ENCODE data around the gene XKR7.

The XKR7 gene

DNA sequence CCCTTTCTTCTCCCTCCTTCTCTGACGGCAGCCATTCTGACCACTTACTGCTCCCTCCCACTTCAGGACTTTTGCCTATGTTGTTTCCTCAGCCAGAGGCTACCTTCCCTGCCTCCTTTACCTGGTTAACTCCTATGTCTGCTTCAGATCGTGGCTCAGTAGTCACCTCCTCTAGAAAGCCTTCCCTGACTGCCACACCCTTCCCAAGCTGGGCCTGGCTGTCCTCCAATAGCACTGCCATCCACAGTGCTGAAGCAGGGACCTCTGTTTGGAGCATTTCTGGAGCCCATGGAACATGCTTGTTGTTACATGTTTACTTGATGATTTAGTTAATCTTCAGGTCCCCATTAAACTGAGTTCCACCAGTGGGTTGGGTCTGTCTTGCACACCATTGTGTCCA is 13.8 kb downstream of the XKR7 start:
- no peak for DNase-seq

GRCh38 chr20:31984981-31985471 is 17.1 kb downstream of the XKR7 start:
- no peak for DNase-seq

DNA sequence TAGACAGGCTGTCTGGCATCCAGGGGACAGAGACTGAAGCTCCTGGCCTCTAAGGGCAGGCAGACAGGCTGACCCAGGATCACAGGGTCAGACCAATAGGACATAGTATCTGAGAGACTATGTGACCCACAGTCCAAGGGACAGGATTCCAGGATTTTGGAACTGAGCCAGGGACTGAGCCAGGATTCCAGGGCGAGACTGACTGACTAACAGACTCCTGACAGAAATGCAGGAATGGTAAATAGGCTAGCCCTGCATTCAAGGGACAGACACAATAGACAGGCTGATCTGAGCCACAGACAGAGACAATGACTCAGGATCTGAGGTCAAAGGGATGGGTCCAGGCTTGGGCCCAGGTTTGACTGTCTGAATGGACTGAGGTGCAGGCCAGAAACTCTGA is 19.8 kb downstream of the XKR7 start:
- no peak for DNase-seq

DNA sequence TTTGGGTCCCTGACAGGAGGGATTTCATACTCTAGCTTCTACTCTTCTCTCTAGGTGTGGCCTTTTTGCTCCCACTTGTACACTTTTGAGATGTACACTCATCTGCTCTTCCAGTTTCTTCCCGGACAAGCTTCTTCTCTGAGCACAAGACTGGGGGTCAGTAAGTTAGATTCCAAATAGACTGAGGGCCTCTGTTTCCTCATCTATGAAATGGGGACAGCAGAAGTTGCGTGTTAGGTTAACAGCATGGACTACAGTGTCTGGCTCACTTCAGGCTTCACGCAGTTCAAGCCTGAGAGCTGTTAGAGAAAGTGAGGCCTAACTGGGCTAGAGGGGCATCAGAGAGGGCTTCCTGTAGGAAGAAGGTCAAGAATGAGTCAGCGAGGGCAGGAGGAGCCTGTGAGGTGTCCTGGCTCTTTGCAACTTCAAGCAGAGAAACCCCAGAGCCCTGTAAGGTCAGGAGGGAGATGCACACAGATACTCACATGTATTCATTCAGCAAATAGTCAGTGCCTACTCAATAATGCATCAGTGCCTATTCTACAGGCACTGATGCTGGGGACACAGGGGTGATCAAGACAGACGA is 20.6 kb downstream of the XKR7 start:
- no peak for DNase-seq

GRCh38 chr20:31989030-31989645 is 21.2 kb downstream of the XKR7 start:
- no peak for DNase-seq

DNA sequence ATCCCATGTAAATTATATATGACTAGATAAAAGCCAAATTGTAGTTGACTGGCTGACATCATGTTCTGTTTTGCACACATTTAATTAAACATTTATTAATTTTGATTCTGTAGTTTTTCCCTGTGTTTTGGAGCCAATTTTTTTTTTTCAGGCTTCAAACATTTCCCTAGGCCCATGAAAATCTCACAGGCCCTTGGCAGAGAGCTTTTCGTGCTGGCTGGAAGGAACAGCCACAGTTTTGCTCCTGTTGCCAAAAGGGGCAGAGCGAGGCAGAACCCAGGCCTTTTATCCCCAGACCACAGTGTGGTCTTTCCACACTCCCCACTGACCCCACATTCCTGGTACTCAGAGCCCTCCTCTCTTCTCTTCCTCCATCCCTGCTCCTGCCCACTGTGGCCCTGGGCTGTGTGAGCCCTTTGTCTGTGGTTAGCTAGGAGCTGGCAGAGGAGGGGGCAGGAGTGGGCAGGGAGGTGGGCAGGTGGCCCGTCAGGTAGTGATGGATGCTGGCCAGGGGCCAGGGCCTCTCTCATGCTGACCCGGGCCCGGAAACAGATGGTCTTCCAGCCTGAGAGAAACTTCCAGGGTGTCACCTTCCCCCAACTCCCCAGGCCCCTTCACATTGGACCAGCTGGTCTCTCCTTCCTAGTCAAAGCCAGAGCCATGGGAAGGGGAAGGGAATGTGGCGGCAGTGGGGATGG is 22.8 kb downstream of the XKR7 start:
- no peak for DNase-seq

DNA sequence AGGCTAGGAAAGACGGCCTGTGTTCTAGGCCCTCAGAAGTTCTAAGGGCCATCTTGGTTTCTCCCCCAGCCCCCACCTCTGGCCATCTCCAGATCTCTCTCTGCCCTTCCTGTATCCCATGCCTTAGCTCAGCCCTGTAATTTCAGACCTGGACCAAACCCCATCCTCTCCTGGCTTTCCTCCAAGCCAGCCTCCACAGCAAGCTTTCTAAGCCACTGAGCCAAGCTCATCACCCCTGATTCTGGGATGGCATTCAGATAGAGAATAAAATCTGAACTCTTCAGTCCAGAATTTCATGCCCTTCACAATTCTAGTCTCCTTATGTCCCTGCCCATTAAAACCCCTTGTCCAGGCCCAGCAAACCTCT is 23.4 kb downstream of the XKR7 start:
- no peak for DNase-seq

DNA sequence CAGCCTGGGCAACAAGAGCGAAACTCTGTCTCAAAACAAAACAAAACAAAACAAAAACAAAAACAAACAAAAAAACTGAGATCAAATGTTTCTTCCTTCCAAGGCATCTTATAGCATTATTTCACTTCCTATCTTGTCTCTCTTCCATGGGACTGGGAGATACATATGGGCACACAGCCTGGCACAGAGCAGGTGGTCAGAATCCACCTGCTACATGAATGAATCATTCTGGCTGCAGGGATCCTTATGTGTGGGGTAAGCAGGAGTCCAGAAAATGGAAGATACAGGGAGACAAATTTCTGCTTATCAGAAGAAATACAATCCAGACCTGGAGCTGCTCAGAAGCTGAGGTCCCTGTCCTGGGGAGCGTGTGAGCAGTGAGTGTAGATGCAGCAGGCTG is 24.1 kb downstream of the XKR7 start:
- no peak for DNase-seq

- DNase-seq: no peak
Measured at GRCh38 chr20:31996996-31997395, 29.0 kb downstream of the XKR7 start.

DNA sequence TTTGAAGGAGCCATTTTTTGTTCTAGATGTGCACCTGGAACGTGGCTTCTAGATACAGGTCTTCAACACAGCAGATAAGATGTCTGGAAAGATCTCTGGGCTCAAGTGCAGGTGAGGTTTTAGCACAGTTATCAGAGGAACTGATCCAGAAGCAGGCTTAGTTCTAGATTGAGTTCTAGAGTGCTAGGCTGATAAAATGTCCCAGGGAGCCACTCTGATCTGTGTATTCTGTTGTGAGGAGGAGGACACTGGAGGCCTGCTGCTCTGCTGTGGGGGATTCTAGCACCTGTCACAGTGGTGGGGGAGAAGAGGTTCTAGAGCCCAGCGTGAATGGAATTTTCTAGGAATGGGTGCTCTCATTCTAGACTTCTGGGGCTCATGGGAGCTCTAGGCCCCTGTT is 30.3 kb downstream of the XKR7 start:
- DNase-seq: no peak

GRCh38 chr20:32003325-32003724 is 35.4 kb downstream of the XKR7 start:
- DNase-seq: no peak

DNA sequence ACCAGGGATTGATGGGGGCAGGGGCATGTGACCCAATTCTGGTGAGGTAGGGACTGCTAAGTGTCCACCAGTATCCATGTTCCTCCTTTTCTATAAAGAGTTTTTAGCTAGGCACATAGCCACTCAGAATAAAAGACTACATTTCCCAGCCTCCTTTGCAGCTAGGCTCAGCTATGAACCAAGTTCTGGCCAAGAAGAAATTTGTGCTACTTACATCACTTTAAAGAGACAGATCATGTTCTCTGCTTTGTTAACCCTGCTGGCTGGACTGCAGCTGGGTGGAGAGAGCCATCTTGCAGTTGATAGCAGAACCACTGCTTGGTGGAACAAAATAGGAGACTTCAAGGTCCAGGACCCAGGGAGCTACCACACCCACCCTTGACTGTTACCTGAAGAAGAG is 37.0 kb downstream of the XKR7 start:
- no peak for DNase-seq

GRCh38 chr20:32006053-32006452 is 38.1 kb downstream of the XKR7 start:
- no peak for DNase-seq

DNA sequence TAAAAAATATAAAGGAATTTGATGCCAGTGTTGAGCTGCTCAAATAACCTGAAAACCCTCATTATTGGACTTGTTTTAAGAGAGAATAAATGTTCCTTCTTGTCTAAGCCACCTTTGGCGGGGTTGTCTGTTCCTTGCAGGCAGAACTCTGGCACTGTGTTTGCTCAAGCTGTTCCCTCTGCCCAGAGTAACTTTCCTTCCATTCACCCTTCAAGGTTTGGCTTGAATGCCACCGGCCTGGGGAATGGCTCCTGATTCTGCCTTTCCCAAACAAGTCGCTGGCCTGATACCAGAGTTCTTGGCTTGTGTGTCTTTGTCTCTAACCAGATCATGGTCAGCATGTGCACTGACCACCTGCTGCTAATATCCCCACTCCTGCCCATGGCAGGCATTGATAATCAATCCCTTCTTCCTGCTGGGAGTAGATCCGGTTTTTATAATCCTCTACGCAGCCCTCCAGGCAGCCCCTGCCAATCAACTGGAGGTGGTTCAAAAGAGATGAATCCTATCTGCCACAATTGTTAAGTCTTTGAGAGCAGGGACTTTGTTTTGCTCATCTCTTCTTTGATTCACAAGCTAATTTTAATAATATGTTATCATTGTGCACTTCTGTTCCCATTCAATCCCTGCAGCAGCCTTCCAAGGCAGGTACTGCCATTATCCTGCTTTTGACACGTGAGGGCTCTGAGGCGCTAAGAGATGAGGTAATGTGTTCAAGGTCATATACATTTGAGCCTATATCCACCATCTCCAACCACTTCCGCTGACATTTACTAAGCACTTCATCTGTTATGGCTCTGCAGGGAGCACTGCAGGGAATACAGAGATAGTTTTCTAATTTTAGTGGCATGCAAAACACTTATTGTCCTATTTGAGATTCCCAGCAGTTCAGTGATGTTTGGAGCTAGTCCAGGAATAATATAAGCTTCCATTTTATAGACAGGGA is 39.2 kb downstream of the XKR7 start:
- DNase-seq: no peak

DNA sequence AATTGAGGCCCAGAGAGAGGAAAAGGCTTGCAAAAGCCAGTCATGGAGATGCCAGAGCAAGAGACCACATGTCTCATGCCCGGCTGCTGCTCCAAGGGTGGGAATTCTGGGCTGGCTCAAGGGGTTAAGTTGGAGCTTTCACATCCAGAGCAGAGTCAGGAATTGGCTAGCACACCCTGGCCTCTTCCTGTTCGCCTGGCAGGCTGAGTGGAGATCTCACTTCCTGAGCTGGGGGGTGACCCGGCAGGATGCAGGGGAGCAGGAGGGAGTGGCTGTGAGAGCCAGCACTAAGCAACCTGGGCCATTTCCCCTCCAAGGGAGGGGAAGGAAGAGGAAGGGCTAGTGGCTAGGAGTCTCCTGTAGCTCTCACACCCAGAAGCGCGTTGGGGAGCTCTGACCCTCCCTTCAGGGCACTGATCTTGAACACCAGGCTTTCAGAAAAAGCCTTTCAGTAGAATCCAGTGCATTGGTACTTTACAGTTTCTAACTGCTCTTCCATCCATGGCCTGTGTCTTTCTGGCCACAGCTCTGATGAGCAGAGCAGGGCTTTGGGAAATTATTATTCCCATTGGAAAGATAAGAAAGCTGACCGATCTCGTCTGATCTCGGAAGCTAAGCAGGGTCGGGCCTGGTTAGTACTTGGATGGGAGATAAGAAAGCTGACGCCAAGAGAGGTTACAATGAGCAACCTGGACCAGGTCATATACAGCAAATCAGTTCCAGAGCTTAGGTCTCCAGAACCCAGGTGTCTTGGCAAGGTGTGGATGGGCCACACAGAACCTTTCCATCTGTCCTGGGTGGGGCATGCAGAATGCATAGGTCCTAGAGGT is 40.1 kb downstream of the XKR7 start:
- no peak for DNase-seq

DNA sequence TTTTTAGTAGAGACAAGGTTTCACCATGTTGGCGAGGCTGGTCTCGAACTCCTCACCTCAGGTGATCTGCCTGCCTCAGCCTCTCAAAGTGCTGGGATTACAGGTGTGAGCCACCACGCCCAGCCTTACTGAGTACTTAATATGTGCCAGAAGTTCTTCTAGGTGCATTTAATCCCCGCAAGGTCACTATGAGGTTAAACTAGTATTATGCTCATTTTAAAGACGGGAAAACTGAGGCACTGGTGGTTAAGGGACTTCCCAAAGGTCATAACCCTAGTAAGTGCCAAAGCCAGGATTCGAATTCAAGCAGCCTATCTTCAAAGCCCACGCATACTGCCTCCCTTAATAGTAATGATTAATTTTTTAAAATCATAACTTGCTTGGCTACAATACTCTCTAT is 41.6 kb downstream of the XKR7 start:
- no peak for DNase-seq

DNA sequence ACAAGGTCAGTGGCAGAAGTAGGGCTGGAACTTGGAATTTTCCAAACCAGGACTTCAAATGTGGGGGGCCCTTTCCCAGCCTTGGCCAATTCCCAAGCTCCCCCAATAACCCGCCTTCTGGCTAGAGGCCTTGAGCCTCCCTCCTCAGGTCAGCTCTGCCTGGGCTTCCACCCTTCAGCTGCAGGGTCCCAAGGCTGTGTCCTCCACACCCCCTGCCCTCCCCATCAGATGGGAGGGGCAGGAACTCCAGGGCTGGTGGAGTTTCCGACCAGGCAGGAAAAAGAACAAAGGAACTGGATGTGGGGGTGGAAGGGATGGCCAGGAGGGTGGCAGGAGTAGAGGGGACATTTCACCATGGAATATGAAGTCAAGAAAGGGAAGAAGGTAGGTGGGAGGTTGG is 42.1 kb downstream of the XKR7 start, which contains the start of gene CCM2L:
CCM2L (plus strand) TSS at position 338 of the 400 bp plus-strand sequence; CDS start at position 355, 17 bp downstream.
- no peak for DNase-seq

- DNase-seq: no peak
Measured at GRCh38 chr20:32010666-32011065, 42.7 kb downstream of the XKR7 start.

- DNase-seq: no peak
Measured at GRCh38 chr20:32012159-32012688, 44.3 kb downstream of the XKR7 start.

DNA sequence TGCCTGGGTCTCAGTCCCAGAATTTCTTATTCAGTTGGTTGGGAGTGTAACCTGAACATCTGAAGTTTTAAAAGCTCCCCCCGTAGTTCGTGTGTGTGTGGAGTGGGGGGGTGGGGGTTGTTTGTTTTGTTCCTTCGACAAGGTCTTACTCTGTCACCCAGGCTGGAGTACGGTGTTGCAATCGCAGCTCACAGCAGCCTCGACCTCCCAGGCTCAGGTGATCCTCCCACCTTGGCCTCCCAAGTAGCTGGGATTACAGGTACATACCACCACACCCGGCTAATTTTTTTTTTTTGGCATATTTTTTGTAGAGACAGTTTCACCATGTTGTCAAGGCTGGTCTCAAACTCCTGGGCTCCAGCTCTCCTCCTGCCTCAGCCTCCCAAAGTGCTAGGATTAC is 45.4 kb downstream of the XKR7 start:
- no peak for DNase-seq

GRCh38 chr20:32017711-32018251 is 49.8 kb downstream of the XKR7 start:
- no peak for DNase-seq
